Tibial artery (tissue), 4 donors: Measurements from ENCODE around the gene ZNF248.

Experiments
- DNase-seq, 2 donors: peaks; one replicate each; pipeline ENCODE4 v3.0.0-alpha.2; 2019
- H3K27ac ChIP-seq, 2 donors: fragments of 200-600 bp; sonication (generic) in 1 of 2; 1 replicate in 1 of 2; 2 replicates in 1 of 2; pipeline ENCODE4 v1.5.1; 2018 to 2019; ENCODE audit warnings: mild to moderate bottlenecking in 1 of 2
- H3K27me3 ChIP-seq, 2 donors: fragments of 200-600 bp; sonication (generic) in 1 of 2; one replicate each; pipeline versions ENCODE4 v1.5.1 to v1.6.0; 2016 to 2019
- H3K36me3 ChIP-seq, 3 donors: fragments of 200-600 bp; sonication (generic) in 2 of 3; one replicate each; pipeline ENCODE4 v1.5.1; 2016 to 2019; ENCODE audit warnings: mild to moderate bottlenecking in 2 of 3
- H3K4me1 ChIP-seq, 4 donors: fragments of 200-600 bp; sonication (generic) in 2 of 4; 1 replicate in 3 of 4; 2 replicates in 1 of 4; pipeline ENCODE4 v1.5.1; 2016 to 2019
- H3K4me3 ChIP-seq, 2 donors: fragments of 200-600 bp; sonication (generic) in 1 of 2; 1 replicate in 1 of 2; 2 replicates in 1 of 2; pipeline ENCODE4 v1.5.1; 2018 to 2019; ENCODE audit warnings: mild to moderate bottlenecking in 2 of 2
- H3K9me3 ChIP-seq, 3 donors: fragments of 200-600 bp; sonication (generic) in 1 of 3; one replicate each; pipeline ENCODE4 v1.5.1; 2016 to 2019
- intact Hi-C: fragments of 100-400 bp; cut with DNase I; formaldehyde crosslinking; loops from one replicate; pipeline ENCODE4 v1.15.0; 2023; ENCODE audit warnings: low total_unique reads
- TF ChIP-seq, protein P1 (sequence below), 2 experiments: fragments of 200-600 bp in 1 of 2; fragments of 450-650 bp in 1 of 2; IDR thresholded peaks; one replicate each; pipeline ENCODE4 v1.5.1; 2017 to 2019; ENCODE audit warnings: antibody characterized with exemption in 2 of 2, mild to moderate bottlenecking in 1 of 2, moderate library complexity in 1 of 2

Gene ZNF248

DNA sequence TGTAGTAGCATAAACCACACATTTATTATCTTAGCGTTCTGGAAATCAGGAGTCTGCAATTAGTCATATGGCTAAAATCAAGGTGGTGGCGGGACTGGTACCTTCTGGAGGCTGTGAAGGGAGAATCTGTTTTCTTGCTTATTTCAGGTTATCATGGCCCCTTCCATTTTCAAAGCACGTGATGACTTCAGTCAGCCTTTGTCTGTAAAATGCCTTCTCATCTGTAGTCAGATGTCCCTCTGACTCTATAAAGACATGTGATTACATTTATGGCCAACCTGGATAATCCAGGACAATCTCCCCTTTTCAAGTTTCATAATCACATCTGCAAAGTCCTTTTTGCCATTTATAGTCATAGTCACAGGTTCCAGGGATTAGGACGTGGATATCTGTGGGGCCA lies 15.5 kb upstream of the ZNF248 start:
- intact Hi-C loops: no loop called here
- Histone ChIP-seq H3K36me3 (no peaks in the 10 kb centered on the region), H3K4me3 (no peak overlapping the region), H3K4me1 (no peaks in the 10 kb centered on the region), H3K9me3 (no peaks in the 10 kb centered on the region), H3K27ac (no peak overlapping the region), H3K27me3 (no peaks in the 10 kb centered on the region)
- TF ChIP-seq, protein P1, sequence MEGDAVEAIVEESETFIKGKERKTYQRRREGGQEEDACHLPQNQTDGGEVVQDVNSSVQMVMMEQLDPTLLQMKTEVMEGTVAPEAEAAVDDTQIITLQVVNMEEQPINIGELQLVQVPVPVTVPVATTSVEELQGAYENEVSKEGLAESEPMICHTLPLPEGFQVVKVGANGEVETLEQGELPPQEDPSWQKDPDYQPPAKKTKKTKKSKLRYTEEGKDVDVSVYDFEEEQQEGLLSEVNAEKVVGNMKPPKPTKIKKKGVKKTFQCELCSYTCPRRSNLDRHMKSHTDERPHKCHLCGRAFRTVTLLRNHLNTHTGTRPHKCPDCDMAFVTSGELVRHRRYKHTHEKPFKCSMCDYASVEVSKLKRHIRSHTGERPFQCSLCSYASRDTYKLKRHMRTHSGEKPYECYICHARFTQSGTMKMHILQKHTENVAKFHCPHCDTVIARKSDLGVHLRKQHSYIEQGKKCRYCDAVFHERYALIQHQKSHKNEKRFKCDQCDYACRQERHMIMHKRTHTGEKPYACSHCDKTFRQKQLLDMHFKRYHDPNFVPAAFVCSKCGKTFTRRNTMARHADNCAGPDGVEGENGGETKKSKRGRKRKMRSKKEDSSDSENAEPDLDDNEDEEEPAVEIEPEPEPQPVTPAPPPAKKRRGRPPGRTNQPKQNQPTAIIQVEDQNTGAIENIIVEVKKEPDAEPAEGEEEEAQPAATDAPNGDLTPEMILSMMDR (IDR thresholded peaks at IDR 0.05): no peak
- no peak for DNase-seq

DNA sequence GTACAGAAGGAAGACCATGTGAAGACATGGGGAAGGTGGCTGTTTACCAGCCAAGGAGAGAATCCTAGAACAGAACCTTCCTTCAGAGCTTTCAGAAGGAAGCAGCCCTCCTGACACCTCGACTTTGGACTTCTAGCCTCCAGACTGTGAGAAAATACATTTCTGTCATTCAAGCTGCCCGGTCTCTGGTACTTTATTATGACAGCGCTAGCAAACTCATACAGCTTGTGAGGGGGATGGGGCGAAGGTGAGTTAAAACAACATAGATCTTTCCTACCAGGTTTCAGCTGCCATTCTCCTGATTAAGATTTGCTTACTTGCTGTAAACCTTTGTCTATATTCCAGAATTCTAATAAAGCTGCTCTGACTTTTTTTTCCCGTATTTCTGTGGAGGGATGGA lies 14.9 kb upstream of the ZNF248 start:
- TF ChIP-seq, protein P1 (IDR thresholded peaks at IDR 0.05): no peak
- no peak overlapping the region for H3K4me3 ChIP-seq
- no peaks in the 10 kb centered on the region for H3K9me3 ChIP-seq
- H3K27ac ChIP-seq: no peak overlapping the region
- no peaks in the 10 kb centered on the region for H3K36me3 ChIP-seq
- no peaks in the 10 kb centered on the region for H3K27me3 ChIP-seq
- intact Hi-C loops: no loop called here
- DNase-seq: no peak
- no peaks in the 10 kb centered on the region for H3K4me1 ChIP-seq

DNA sequence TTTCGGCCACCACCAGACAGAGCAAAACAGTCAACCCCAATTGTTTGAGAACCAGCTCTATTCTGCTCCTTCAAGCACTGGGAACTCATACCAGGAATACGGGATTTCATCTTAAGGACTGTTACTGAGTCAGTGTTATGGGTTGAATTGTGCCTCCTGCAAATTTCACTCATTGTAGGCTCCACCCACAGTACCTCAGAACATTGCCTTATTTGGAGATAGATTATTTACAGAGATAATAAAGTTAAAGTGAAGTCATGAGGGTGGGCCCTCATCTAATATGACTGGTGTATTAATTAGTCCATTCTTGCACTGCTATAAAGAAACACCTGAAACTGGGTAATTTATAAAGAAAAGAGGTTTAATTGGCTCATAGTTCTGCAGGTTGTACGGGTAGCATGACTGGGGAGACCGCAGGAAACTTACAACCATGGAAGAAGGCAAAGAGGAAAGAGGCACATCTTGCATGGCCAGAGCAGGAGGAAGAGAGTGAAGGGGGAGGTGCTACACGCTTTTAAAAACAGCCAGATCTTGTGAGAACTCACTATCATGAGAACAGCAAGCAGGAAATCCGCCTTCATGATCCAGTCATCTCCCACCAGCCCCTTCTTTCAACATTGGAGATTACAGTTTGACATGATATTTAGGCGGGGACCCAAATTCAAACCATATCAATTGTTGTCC lies 14.3 kb upstream of the ZNF248 start:
- Histone ChIP-seq H3K27ac (no peak overlapping the region), H3K27me3 (no peaks in the 10 kb centered on the region), H3K4me3 (no peak overlapping the region), H3K9me3 (no peaks in the 10 kb centered on the region), H3K4me1 (no peaks in the 10 kb centered on the region), H3K36me3 (no peaks in the 10 kb centered on the region)
- TF ChIP-seq, protein P1 (IDR thresholded peaks at IDR 0.05): no peak
- intact Hi-C loops: no loop called here
- DNase-seq: no peak

DNA sequence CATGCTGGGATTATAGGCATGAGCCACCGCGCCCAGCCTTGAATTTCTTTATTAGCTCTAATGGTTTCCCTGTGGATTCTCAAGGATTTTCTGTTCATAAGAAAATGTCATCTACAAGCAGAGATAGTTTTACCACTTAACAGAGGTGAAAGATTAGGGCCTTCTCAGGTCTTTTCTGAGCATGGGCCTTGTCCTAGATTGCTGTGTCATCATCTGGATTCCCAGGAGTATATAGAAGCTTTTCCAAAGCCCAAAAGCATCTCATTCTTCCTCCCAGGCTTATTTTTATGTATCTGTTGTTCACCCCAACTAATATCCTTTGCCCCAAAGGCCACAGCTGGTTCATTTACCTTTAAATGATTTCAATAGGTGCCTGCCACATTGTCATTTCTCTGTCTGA lies 13.7 kb upstream of the ZNF248 start:
- H3K9me3 ChIP-seq: no peaks in the 10 kb centered on the region
- no peaks in the 10 kb centered on the region for H3K36me3 ChIP-seq
- DNase-seq: no peak
- no peak overlapping the region for H3K4me3 ChIP-seq
- intact Hi-C loops: no loop called here
- TF ChIP-seq, protein P1 (IDR thresholded peaks at IDR 0.05): no peak
- H3K27ac ChIP-seq: no peak overlapping the region
- H3K4me1 ChIP-seq: no peaks in the 10 kb centered on the region
- H3K27me3 ChIP-seq: no peaks in the 10 kb centered on the region

DNA sequence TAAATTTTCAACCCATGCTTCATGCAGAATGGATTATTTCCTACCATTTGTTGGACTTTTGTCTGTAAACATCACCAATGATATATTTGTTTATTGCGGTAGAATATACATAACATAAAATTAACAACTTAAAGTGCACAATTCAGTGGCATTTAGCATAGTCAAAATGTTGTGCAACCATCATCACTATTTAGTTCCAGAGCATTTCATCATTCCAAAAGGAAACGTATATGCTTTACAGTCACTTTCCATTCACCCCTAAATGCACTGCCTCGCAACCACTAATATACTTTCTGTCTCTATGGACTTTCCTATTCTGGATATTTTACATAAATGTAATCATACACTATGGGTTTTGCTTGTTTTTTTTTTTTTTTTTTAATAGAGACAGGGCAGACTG lies 11.4 kb upstream of the ZNF248 start:
- H3K27ac ChIP-seq: no peak overlapping the region
- intact Hi-C loops: no loop called here
- no peaks in the 10 kb centered on the region for H3K9me3 ChIP-seq
- no peaks in the 10 kb centered on the region for H3K4me1 ChIP-seq
- no peaks in the 10 kb centered on the region for H3K27me3 ChIP-seq
- no peak overlapping the region for H3K4me3 ChIP-seq
- no peaks in the 10 kb centered on the region for H3K36me3 ChIP-seq
- TF ChIP-seq, protein P1 (IDR thresholded peaks at IDR 0.05): no peak
- DNase-seq: no peak
